A673 (cell line): ENCODE data around the gene C19orf67.
A peak's percentile ranks its signal among the peaks of the same experiment; 100 is the strongest.

Experiments
- EZH2 ChIP-seq: fragments of 200-600 bp; sonication (generic); IDR thresholded peaks from 2 replicates; pipeline ENCODE4 v1.6.1; 2017; ENCODE audit warnings: borderline replicate concordance, low read depth, mild to moderate bottlenecking, mixed read lengths, antibody characterized with exemption, low read length; ENCODE audit not compliant: poor library complexity, severe bottlenecking
- TF ChIP-seq, protein P1 (sequence below): fragments of 300-800, 200-600 bp; sonication (generic); conservative IDR thresholded peaks from 2 replicates; pipeline ENCODE4 v1.5.1; 2017; ENCODE audit warnings: low read depth, mild to moderate bottlenecking, antibody characterized with exemption, low read length, moderate library complexity, mixed read lengths

DNA sequence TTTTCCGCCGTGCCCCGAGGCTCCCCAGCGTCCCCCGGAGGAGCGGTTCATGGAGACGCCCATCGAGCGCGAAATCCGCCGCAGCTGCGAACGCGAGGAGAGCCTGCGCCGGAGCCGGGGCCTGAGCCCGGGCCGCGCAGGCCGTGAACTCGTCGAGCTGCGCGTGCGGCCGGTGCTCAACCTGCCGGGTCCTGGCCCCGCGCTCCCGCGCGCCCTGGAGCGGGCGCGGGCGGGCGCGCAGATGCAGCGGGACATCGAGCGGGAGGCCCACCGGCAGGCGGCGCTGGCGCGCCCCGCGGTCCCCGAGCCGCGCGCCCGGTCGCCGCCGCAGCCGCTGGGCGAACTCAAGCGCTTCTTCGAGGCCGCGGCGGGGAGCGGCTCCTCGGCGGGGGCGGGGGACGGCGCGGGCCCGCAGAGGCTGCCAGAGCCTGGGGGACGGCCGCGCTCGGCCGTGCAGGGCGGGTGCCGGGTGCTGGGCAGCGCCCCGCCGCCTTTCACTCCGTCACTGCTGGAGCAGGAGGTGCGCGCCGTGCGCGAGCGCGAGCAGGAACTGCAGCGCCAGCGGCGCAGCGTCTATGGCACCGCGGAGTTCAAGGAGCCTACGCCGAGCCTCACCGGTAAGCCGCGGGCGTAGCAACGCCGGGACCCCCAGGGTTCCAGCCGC is 12.2 kb downstream of the C19orf67 start:
- TF ChIP-seq, protein P1, sequence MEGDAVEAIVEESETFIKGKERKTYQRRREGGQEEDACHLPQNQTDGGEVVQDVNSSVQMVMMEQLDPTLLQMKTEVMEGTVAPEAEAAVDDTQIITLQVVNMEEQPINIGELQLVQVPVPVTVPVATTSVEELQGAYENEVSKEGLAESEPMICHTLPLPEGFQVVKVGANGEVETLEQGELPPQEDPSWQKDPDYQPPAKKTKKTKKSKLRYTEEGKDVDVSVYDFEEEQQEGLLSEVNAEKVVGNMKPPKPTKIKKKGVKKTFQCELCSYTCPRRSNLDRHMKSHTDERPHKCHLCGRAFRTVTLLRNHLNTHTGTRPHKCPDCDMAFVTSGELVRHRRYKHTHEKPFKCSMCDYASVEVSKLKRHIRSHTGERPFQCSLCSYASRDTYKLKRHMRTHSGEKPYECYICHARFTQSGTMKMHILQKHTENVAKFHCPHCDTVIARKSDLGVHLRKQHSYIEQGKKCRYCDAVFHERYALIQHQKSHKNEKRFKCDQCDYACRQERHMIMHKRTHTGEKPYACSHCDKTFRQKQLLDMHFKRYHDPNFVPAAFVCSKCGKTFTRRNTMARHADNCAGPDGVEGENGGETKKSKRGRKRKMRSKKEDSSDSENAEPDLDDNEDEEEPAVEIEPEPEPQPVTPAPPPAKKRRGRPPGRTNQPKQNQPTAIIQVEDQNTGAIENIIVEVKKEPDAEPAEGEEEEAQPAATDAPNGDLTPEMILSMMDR, result peak; percentile 18; the same call in 1 of the 2 replicates
- TF ChIP-seq EZH2, result no peak
